HL-60 (cell line): Measurements from ENCODE around the gene NLRP3.

Experiments used
- CTCF ChIP-seq: IDR thresholded peaks from one replicate; pipeline ENCODE4 v1.5.1; 2011; ENCODE audit warnings: low read length, control low read depth, inconsistent platforms; ENCODE audit not compliant: insufficient read depth
- GABPA ChIP-seq: IDR thresholded peaks from 2 replicates; pipeline ENCODE4 v1.6.1; 2012; ENCODE audit warnings: low read depth
- REST ChIP-seq: IDR thresholded peaks from 2 replicates; pipeline ENCODE4 v1.6.1; 2012; ENCODE audit warnings: low read depth; ENCODE audit not compliant: insufficient replicate concordance

GRCh38 chr1:247456914-247457639 lies 41.1 kb downstream of the NLRP3 start:
- TF ChIP-seq CTCF (no peak), GABPA (no peak), REST (no peak)
